Measurements from ENCODE around the gene RFESD. TPM values are rescaled to one million over a fixed set of nuclear protein-coding genes. Genes with fewer than 3 reads are reported as not detected.

RFESD gene
- total and polyA plus RNA-seq, 2 of the 13 experiments (the other 11 are each of a cell fraction or from before 2014, with no cell fraction given), result 1.1 to 2.2 TPM

DNA sequence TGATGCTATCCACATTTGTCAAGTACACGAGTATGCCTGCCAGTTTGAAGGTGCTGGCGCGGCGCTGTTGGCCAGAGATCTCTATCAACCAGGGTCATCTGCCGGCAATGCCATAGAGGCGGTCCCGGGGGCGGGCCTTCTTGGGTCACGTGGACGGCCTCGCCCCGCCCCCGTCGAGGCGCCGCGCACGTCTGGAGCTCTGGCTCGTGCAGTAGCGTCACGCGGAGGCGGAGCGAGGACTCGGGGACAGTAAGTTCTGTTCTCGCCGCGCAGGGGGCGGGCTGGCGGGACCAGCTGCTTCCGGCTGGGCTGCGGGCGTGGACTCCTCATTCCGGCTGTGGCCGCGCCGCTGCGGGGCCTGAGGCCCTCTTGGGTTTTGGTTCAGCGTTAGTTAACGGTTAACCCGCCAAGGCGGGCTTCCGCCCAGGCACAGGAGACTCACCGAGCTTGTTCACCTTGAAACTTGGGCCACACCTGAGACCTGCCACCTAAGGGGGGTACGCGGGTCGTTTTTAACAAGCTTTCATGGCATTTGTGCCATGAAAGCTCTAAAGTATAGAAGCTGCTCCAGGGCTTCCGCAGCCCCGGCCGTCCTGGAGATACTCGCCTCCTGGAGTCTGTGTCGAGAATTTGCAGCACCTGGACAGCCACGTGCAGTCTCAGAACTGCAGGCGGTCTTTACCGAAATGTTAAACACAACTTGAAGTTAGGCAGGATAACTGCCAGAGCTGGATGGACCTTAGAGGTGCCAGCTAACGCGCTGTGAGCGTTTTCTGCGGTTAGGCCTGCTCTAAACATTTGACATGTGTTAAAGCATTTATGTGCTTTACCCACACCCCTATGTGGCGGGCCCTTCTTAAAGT, at the start of gene RFESD (continued):
- peak; percentile 86 for TF ChIP-seq ASH2L (IDR thresholded peaks at IDR 0.05; ENCODE audit: insufficient read length, low read depth, low read length)
- peak; percentile 57; the same call in 1 of the 2 replicates for TF ChIP-seq ZNF451 (CRISPR knock-in tag; IDR thresholded peaks at IDR 0.05)
- TF ChIP-seq, protein P1, sequence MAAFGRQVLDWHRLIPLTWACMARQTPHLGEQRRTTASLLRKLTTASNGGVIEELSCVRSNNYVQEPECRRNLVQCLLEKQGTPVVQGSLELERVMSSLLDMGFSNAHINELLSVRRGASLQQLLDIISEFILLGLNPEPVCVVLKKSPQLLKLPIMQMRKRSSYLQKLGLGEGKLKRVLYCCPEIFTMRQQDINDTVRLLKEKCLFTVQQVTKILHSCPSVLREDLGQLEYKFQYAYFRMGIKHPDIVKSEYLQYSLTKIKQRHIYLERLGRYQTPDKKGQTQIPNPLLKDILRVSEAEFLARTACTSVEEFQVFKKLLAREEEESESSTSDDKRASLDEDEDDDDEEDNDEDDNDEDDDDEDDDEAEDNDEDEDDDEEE (CRISPR knock-in tag; IDR thresholded peaks at IDR 0.05), result no peak
- TF ChIP-seq MXI1 (IDR thresholded peaks at IDR 0.05; ENCODE audit: borderline replicate concordance, low read depth, low read length), result peak; percentile 85; the same call in 2 of the 3 replicates
- TF ChIP-seq, protein P2, sequence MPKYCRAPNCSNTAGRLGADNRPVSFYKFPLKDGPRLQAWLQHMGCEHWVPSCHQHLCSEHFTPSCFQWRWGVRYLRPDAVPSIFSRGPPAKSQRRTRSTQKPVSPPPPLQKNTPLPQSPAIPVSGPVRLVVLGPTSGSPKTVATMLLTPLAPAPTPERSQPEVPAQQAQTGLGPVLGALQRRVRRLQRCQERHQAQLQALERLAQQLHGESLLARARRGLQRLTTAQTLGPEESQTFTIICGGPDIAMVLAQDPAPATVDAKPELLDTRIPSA (CRISPR knock-in tag; IDR thresholded peaks at IDR 0.05; ENCODE audit: borderline replicate concordance), result no peak
- TF ChIP-seq AKAP8 (CRISPR knock-in tag; IDR thresholded peaks at IDR 0.05), result peak; percentile 75; the same call in 1 of the 2 replicates
- TF ChIP-seq, protein P3, sequence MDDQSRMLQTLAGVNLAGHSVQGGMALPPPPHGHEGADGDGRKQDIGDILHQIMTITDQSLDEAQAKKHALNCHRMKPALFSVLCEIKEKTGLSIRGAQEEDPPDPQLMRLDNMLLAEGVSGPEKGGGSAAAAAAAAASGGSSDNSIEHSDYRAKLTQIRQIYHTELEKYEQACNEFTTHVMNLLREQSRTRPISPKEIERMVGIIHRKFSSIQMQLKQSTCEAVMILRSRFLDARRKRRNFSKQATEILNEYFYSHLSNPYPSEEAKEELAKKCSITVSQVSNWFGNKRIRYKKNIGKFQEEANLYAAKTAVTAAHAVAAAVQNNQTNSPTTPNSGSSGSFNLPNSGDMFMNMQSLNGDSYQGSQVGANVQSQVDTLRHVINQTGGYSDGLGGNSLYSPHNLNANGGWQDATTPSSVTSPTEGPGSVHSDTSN (CRISPR knock-in tag; IDR thresholded peaks at IDR 0.05; ENCODE audit: borderline replicate concordance), result 0 out of 2 replicates have a peak, but pooled peaks have one; percentile 34
- TF ChIP-seq PHB2 (IDR thresholded peaks at IDR 0.05; ENCODE audit: partially characterized antibody), result no peak
- peak; percentile 87 for TF ChIP-seq KMT2B (CRISPR knock-in tag; IDR thresholded peaks at IDR 0.05)
- TF ChIP-seq SAFB2 (CRISPR knock-in tag; IDR thresholded peaks at IDR 0.05; ENCODE audit: borderline replicate concordance, low read depth), result peak; percentile 57; the same call in 1 of the 2 replicates
- TF ChIP-seq CC2D1A (CRISPR knock-in tag; IDR thresholded peaks at IDR 0.05), result no peak
- TF ChIP-seq FOSL1 (CRISPR knock-in tag; IDR thresholded peaks at IDR 0.05; ENCODE audit: borderline replicate concordance), result no peak
- TF ChIP-seq HNRNPH1 (optimal IDR thresholded peaks at IDR 0.05; ENCODE audit: low read depth, low read length), result no peak
- TF ChIP-seq MTF1 (CRISPR knock-in tag; IDR thresholded peaks at IDR 0.05), result no peak
- TF ChIP-seq, protein P4, sequence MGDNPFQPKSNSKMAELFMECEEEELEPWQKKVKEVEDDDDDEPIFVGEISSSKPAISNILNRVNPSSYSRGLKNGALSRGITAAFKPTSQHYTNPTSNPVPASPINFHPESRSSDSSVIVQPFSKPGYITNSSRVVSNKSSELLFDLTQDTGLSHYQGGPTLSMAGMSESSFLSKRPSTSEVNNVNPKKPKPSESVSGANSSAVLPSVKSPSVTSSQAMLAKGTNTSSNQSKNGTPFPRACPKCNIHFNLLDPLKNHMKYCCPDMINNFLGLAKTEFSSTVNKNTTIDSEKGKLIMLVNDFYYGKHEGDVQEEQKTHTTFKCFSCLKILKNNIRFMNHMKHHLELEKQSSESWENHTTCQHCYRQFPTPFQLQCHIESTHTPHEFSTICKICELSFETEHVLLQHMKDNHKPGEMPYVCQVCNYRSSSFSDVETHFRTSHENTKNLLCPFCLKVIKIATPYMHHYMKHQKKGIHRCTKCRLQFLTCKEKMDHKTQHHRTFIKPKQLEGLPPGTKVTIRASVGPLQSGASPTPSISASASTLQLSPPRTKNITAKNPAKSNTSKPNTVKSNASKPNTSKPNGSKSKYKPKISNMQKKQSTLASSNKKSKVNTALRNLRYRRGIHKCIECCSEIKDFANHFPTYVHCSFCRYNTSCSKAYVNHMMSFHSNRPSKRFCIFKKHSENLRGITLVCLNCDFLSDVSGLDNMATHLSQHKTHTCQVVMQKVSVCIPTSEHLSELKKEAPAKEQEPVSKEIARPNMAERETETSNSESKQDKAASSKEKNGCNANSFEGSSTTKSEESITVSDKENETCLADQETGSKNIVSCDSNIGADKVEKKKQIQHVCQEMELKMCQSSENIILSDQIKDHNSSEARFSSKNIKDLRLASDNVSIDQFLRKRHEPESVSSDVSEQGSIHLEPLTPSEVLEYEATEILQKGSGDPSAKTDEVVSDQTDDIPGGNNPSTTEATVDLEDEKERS (CRISPR knock-in tag; IDR thresholded peaks at IDR 0.05), result no peak
- no peak for TF ChIP-seq ZNF674 (CRISPR knock-in tag; IDR thresholded peaks at IDR 0.05; ENCODE audit: low read depth)
- 0 out of 2 replicates have a peak, but pooled peaks have one; percentile 66 for TF ChIP-seq TGIF2 (CRISPR knock-in tag; IDR thresholded peaks at IDR 0.05)
- TF ChIP-seq NFE2L1 (CRISPR knock-in tag; IDR thresholded peaks at IDR 0.05; ENCODE audit: borderline replicate concordance), result no peak
- TF ChIP-seq ZSCAN20 (CRISPR knock-in tag; IDR thresholded peaks at IDR 0.05; ENCODE audit: borderline replicate concordance), result 0 out of 2 replicates have a peak, but pooled peaks have one; percentile 44
- TF ChIP-seq ZNF775 (CRISPR knock-in tag; IDR thresholded peaks at IDR 0.05; ENCODE audit: borderline replicate concordance), result peak; percentile 39; the same call in 1 of the 2 replicates
- no peak for TF ChIP-seq NR2C2 (CRISPR knock-in tag; IDR thresholded peaks at IDR 0.05; ENCODE audit: borderline replicate concordance)
- TF ChIP-seq ZNF350 (CRISPR knock-in tag; IDR thresholded peaks at IDR 0.05; ENCODE audit: borderline replicate concordance, low read depth), result peak; percentile 87; the same call in 1 of the 2 replicates
- TF ChIP-seq ARNTL (CRISPR knock-in tag; IDR thresholded peaks at IDR 0.05), result peak; percentile 94
